Measurements from ENCODE around the gene RGS9BP.
"Not testable (repeated sequence)": the region's sequence is repeated elsewhere in the genome, so short reads cannot be mapped to it uniquely, and the experiment has no call there.

The RGS9BP gene

DNA sequence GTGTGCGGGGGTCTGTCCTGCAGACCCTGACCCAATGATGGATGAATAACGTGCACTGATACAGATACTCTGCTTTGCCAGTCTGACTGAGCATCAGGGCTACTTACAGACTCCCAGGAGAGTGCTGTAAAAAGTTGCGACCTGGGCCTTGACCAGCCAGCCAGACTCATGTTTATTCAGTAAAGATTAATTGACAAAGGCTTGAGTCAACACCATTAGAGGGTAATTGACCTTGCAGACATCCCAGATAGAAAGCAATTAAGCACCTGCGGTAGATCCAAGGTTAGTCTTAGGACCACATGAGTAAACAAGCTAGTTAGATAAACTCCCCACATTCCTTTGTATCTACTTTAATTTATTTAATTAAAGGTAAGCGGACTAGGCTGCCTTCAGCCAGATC is 26.4 kb downstream of the RGS9BP start:
- TF ChIP-seq, protein P1, sequence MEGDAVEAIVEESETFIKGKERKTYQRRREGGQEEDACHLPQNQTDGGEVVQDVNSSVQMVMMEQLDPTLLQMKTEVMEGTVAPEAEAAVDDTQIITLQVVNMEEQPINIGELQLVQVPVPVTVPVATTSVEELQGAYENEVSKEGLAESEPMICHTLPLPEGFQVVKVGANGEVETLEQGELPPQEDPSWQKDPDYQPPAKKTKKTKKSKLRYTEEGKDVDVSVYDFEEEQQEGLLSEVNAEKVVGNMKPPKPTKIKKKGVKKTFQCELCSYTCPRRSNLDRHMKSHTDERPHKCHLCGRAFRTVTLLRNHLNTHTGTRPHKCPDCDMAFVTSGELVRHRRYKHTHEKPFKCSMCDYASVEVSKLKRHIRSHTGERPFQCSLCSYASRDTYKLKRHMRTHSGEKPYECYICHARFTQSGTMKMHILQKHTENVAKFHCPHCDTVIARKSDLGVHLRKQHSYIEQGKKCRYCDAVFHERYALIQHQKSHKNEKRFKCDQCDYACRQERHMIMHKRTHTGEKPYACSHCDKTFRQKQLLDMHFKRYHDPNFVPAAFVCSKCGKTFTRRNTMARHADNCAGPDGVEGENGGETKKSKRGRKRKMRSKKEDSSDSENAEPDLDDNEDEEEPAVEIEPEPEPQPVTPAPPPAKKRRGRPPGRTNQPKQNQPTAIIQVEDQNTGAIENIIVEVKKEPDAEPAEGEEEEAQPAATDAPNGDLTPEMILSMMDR (conservative IDR thresholded peaks at IDR 0.05; ENCODE audit: low read depth) = no peak
- no peak for DNase-seq (ENCODE audit: low spot score)
- POLR2A ChIA-PET (ENCODE audit: low non-redundant PET) = no interaction called here
- no peak overlapping the region for H3K27ac ChIP-seq
- CTCF ChIA-PET = no interaction called here

DNA sequence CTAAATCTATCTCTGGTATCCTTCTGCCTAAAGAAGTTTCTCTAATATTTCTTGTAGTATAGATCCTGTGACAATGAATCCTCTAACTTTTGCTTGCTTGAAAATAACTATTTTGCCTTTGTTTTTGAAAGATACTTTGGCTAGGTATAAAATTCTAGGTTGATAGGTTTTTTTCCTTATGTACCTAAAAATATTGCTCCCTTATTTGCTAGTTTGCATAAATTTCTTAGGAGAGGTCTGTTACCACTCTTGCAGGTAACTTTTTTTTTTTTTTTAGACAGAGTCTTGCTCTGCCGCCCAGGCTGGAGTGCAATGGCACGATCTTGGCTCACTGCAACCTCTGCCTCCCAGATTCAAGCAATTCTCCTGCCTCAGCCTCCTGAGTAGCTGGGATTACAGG is 28.4 kb downstream of the RGS9BP start:
- POLR2A ChIA-PET (ENCODE audit: low non-redundant PET); H3K27ac ChIP-seq; DNase-seq (ENCODE audit: low spot score); CTCF ChIA-PET: not testable (repeated sequence)

DNA sequence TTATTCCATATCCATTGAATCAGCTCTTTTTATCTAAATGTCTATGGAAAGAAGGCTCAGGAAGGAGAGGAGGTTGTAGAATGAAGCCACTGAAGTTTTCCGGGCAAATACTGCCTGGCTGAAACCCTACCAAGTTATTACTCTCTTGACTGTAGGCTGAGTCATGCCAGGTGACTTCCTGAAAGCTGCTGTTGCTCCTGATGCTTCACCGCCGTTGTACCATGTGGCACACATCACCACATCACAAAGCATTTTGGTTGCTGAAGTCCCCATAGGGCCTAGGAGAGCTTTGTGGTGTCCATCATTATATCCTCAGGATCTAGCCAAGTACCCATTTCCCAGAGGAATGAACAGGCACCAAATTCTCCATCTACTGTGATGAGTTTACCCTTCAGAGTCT is 32.8 kb downstream of the RGS9BP start:
- TF ChIP-seq, protein P1 (conservative IDR thresholded peaks at IDR 0.05; ENCODE audit: low read depth) = no peak
- POLR2A ChIA-PET (ENCODE audit: low non-redundant PET) = no interaction called here
- CTCF ChIA-PET = no interaction called here
- no peak overlapping the region for H3K27ac ChIP-seq
- DNase-seq (ENCODE audit: low spot score) = no peak

DNA sequence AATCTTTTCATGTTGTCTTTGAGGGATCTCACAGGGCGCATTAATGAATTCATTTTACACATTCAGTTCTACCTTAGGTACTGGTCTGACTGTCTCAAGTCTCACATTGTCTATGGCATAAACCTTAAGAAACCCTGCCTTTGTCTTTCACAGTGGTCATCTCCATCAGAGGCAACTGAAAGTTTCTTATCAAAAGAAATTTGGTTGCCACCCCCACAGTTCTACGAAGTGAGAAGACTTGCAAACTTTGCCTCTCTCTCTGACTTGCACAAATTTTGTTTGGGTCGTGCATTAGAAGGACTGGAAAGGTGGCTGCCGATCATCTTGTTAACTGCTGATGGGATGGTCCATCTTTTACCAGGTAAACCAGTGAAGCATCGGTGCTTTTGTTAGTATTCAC is 33.4 kb downstream of the RGS9BP start:
- no peak for DNase-seq (ENCODE audit: low spot score)
- no peak overlapping the region for H3K27ac ChIP-seq
- ChIA-PET CTCF (no interaction called here), POLR2A (ENCODE audit: low non-redundant PET) (no interaction called here)
- TF ChIP-seq, protein P1 (conservative IDR thresholded peaks at IDR 0.05; ENCODE audit: low read depth) = no peak

DNA sequence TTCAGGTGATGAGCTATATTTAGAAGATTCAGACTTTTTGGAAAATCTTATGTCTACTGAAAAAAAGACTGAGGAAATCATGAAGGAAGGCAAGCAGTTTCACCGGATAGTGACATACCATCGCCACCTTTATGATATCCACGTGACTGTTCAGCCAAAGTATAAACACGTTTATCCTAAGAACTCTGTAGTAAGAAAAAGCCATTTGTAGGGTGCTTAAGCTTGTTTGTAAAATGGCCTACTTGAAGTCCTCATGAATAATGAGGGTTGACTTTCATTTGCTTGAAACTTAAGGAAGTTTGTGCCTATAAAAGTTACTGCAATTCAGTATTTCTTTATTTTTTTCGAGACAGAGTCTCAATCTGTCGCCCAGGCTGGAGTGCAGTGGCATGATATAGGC is 36.1 kb downstream of the RGS9BP start:
- POLR2A ChIA-PET (ENCODE audit: low non-redundant PET) = no interaction called here
- H3K27ac ChIP-seq = no peak overlapping the region
- TF ChIP-seq, protein P1 (conservative IDR thresholded peaks at IDR 0.05; ENCODE audit: low read depth) = no peak
- no peak for DNase-seq (ENCODE audit: low spot score)
- CTCF ChIA-PET = no interaction called here

DNA sequence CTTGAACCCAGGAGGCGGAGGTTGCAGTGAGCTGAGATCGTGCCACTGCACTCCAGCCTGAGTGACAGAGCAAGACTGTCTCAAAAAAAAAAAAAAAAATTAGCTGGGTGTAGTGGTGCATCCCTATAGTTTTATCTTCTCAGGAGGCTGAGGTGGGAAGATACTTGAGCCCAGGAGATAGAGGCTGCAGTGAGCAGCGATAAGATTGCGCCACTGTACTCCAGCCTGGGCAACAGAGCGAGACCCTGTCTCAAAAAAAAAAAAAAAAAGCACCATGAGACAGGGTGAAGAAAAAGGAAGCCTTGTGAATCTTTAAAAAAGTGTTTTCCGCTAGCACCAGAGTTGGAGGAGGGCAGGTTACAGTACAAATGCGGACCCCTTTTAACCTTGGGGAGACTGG is 40.6 kb downstream of the RGS9BP start:
- POLR2A ChIA-PET (ENCODE audit: low non-redundant PET); DNase-seq (ENCODE audit: low spot score); CTCF ChIA-PET; H3K27ac ChIP-seq: not testable (repeated sequence)

DNA sequence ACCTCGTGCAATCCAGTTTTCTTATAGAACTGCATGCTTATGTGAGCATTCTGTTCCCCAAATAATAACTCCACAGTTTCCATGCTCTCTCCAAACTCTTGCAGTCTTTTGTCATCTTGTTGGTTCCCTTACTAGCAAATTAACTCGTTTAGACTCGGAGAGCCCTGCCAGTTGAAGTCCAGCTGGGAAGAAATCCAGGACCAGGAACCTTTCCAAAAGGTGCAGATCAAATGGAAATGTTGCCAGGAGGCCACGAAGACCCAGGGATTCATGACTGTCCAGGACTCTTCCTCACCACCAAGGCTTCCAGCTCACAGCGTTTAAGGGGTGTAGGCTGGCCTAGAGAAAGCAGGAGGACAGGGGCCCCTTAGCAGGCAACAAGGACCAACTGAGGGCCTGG is 41.8 kb downstream of the RGS9BP start:
- TF ChIP-seq, protein P1 (conservative IDR thresholded peaks at IDR 0.05; ENCODE audit: low read depth) = no peak
- DNase-seq (ENCODE audit: low spot score) = no peak
- peak overlapping the region; percentile 6; the same call in 1 of the 2 replicates for H3K27ac ChIP-seq
- ChIA-PET POLR2A (ENCODE audit: low non-redundant PET) (no interaction called here), CTCF (no interaction called here)

DNA sequence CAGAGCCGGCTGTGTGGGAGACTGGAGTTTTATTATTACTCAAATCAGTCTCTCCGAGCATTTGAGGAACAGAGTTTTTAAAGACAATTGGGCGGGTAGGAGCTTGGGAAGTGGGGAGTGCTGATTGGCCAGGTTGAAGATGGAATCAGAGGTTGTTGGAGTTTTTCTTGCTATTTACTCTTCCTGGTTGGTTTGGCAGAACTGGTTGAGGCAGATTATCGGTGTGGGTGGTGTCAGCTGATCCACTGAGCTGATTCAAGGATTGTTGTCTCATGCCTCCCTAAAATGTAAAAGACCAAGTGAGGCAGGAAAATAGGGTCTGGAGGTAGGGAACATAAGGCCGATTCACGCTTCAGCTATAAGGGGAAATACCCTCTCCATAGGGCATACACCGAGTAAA is 42.6 kb downstream of the RGS9BP start:
- H3K27ac ChIP-seq = no peak overlapping the region
- POLR2A ChIA-PET (ENCODE audit: low non-redundant PET) = interaction anchor here (0.6 kb wide), 1 partner anchor 361 kb away, joined by 9 read pairs; no protein-coding TSS in a partner anchor
- TF ChIP-seq, protein P1 (conservative IDR thresholded peaks at IDR 0.05; ENCODE audit: low read depth) = no peak
- CTCF ChIA-PET = interaction anchor here (0.8 kb wide), 1 partner anchor 99 kb away, joined by 5 read pairs; no protein-coding TSS in a partner anchor
- no peak for DNase-seq (ENCODE audit: low spot score)
